Measurements from ENCODE around the gene PDE6H. TPM values are rescaled to one million over a fixed set of nuclear protein-coding genes. Genes with fewer than 3 reads are reported as not detected.

The PDE6H gene
- total and polyA plus RNA-seq, 2 of the 8 experiments (the other 6 are each of a cell fraction or from before 2014, with no cell fraction given) = not detected

- H2BK20ac ChIP-seq (ENCODE audit: low read length) = no peak overlapping the region
- no peak overlapping the region for H4K91ac ChIP-seq (replicated peaks; ENCODE audit: insufficient read length, low read length)
- H4K20me1 ChIP-seq (replicated peaks in 1 of 2; ENCODE audit: control insufficient read depth in 1 of 2, insufficient read depth in 2 of 2, low read length in 2 of 2) = no peaks in the 10 kb centered on the region
- H3K14ac ChIP-seq (ENCODE audit: insufficient read length) = no peak overlapping the region
- H3K4me3 ChIP-seq (ENCODE audit: extremely low read depth in 1 of 4, insufficient read depth in 2 of 4, low read depth in 3 of 4, low read length in 4 of 4) = no peak overlapping the region
- H3K9me3 ChIP-seq (ENCODE audit: insufficient read depth in 2 of 2, low read depth in 1 of 2, low read length in 1 of 2) = no peaks in the 10 kb centered on the region
- no peak overlapping the region for H3K56ac ChIP-seq (replicated peaks; ENCODE audit: insufficient read length, low read depth, low read length)
- no peak overlapping the region for H3K4ac ChIP-seq (replicated peaks; ENCODE audit: insufficient read length, low read depth, low read length)
- WGBS, 2 experiments (ENCODE audit: extremely low coverage in 1 of 2, insufficient coverage in 1 of 2, insufficient read length in 1 of 2, insufficient replicate concordance in 2 of 2, low coverage in 1 of 2, low lambda C conversion rate in 2 of 2, missing lambda C conversion rate in 1 of 2) = 89% methylated on average over 6 of the region's 6 CpGs; no CpG with 5 or more reads in 1 of the 2 experiments
- no peak overlapping the region for H2BK12ac ChIP-seq (ENCODE audit: low read depth, low read length)
- H3K79me1 ChIP-seq (ENCODE audit: low read depth, low read length) = no peaks in the 10 kb centered on the region
- FAIRE-seq (no peak), DNase-seq (ENCODE audit: low read depth in 1 of 2, low spot score in 2 of 2) (no peak)
- no peak overlapping the region for H2BK5ac ChIP-seq (ENCODE audit: low read depth, low read length)
- H3K23me2 ChIP-seq (ENCODE audit: low read depth, low read length) = no peaks in the 10 kb centered on the region; the same call in 1 of the 2 replicates
- POLR2A ChIA-PET (ENCODE audit: partially characterized antibody) = no interaction called here
- H2AFZ ChIP-seq (ENCODE audit: low read length) = no peak overlapping the region
- no peak overlapping the region for H4K8ac ChIP-seq (ENCODE audit: extremely low read depth, insufficient read depth, low read length)
- H3K9ac ChIP-seq (replicated peaks in 1 of 4; ENCODE audit: extremely low read depth in 1 of 4, low read depth in 3 of 4, low read length in 3 of 4) = no peak overlapping the region
- H3K23ac ChIP-seq (ENCODE audit: insufficient read length) = no peak overlapping the region
- no peaks in the 10 kb centered on the region for H3K79me2 ChIP-seq (ENCODE audit: control insufficient read depth in 1 of 2, insufficient read depth in 2 of 2, low read length in 2 of 2)
- H3K36me3 ChIP-seq (ENCODE audit: control insufficient read depth in 2 of 4, insufficient read depth in 4 of 4, low read length in 3 of 4) = no peaks in the 10 kb centered on the region
- H3K4me1 ChIP-seq (replicated peaks in 1 of 4; ENCODE audit: control insufficient read depth in 3 of 4, insufficient read depth in 4 of 4, low read length in 3 of 4) = peaks cover 0 to 4% (median 0%) of the 10 kb centered on the region in 4 experiments; a peak in 1 of 7 replicates
- CTCF ChIA-PET (ENCODE audit: partially characterized antibody) = interaction anchor here (0.7 to 1.5 kb wide), 4 partner anchors 15 to 107 kb away, joined by 3 to 5 read pairs (median 3); no protein-coding TSS in a partner anchor
- no peak overlapping the region for H2AK5ac ChIP-seq (ENCODE audit: low read depth, low read length)
- no peaks in the 10 kb centered on the region for H3K27me3 ChIP-seq (replicated peaks in 1 of 4; ENCODE audit: control insufficient read depth in 3 of 4, extremely low read depth in 1 of 4, insufficient read depth in 3 of 4, low read length in 3 of 4)
- H2BK120ac ChIP-seq (replicated peaks; ENCODE audit: low read depth, low read length) = no peak overlapping the region
- H3K18ac ChIP-seq (ENCODE audit: extremely low read depth, low read length) = no peak overlapping the region
- no peak overlapping the region for H4K5ac ChIP-seq (ENCODE audit: insufficient read length, low read depth, low read length)
- no peak overlapping the region for H3K4me2 ChIP-seq (ENCODE audit: insufficient read depth in 1 of 2, low read depth in 2 of 2, low read length in 2 of 2)
- H2BK15ac ChIP-seq (ENCODE audit: low read length) = no peak overlapping the region
- no peak overlapping the region for H3K27ac ChIP-seq (ENCODE audit: low read depth, low read length)
- TF ChIP-seq EGR1 (IDR thresholded peaks at IDR 0.05; ENCODE audit: borderline replicate concordance, low read depth, low read length) (no peak), JUN (IDR thresholded peaks at IDR 0.05; ENCODE audit: low read depth, low read length) (0 out of 2 replicates have a peak, but pooled peaks have one; percentile 10), JUND (IDR thresholded peaks at IDR 0.05; ENCODE audit: low read length) (peak; percentile 77; the same call in 1 of the 2 replicates), KDM1A (IDR thresholded peaks at IDR 0.05; ENCODE audit: borderline replicate concordance, low read length) (no peak), BRCA1 (IDR thresholded peaks at IDR 0.05; ENCODE audit: low read depth, low read length) (no peak), KDM4A (IDR thresholded peaks at IDR 0.05; ENCODE audit: low read depth, low read length, severe bottlenecking) (no peak), SUZ12 (IDR thresholded peaks at IDR 0.05; ENCODE audit: low read length) (no peak), POU5F1 (IDR thresholded peaks at IDR 0.05; ENCODE audit: low read depth, low read length) (no peak), CHD2 (IDR thresholded peaks at IDR 0.05; ENCODE audit: low read length) (no peak), CBX5 (IDR thresholded peaks at IDR 0.05; ENCODE audit: low read depth, low read length) (no peak), SRF (IDR thresholded peaks at IDR 0.05; ENCODE audit: low read depth, low read length) (0 out of 2 replicates have a peak, but pooled peaks have one; percentile 7), E2F6 (IDR thresholded peaks at IDR 0.05) (no peak)
Measured at GRCh38 chr12:14950982-14951746, 21.7 kb upstream of the PDE6H start.

Data from H1 (cell line).